ENCODE data around the gene OTULINL.

OTULINL gene

DNA sequence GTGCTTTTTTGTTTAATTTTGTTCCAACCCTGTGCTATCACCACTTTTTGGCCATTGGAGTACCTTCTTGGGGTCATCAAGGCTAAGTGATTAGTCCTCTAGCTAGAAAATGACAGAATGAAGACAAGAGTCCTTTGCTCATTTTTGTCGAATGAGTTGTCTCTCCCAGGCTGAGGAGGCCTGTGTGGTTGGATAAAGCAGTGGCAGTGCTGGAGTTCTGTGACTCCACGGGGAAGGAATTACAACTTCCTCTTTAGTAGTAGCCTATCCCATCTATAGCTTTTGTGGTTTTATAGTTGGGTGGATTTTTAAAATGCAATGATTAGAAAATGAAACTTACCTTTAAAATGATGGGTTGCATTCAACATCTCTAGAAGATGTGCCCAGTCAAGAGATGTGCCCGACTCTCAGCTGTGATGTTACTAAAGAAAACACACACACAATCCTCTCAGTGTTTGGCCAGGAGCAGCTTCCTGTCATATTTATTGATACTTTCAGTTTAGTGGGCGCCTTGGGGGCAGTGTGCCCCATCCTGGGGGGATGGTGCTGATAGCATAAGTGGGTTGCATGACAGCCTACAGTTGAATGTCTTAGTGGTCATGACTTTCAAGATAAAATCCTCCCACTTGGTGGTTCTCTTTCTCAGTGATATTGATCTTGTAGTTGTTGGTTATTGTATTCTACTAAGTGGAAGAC is 11.9 kb downstream of the OTULINL start:
- peaks cover 17% of the 10 kb centered on the region for H3K4me1 ChIP-seq (ENCODE audit: control insufficient read depth, insufficient read depth, low read length)
- no peak overlapping the region for H3K9ac ChIP-seq (ENCODE audit: low read length)
- no peaks in the 10 kb centered on the region for H3K36me3 ChIP-seq (ENCODE audit: control insufficient read depth, insufficient read depth, low read length)
- no peaks in the 10 kb centered on the region for H3K27me3 ChIP-seq (ENCODE audit: control insufficient read depth, insufficient read depth, low read length)
- H3K4me3 ChIP-seq (ENCODE audit: low read length): no peak overlapping the region
- no peaks in the 10 kb centered on the region for H3K9me3 ChIP-seq (ENCODE audit: control insufficient read depth, low read length)

DNA sequence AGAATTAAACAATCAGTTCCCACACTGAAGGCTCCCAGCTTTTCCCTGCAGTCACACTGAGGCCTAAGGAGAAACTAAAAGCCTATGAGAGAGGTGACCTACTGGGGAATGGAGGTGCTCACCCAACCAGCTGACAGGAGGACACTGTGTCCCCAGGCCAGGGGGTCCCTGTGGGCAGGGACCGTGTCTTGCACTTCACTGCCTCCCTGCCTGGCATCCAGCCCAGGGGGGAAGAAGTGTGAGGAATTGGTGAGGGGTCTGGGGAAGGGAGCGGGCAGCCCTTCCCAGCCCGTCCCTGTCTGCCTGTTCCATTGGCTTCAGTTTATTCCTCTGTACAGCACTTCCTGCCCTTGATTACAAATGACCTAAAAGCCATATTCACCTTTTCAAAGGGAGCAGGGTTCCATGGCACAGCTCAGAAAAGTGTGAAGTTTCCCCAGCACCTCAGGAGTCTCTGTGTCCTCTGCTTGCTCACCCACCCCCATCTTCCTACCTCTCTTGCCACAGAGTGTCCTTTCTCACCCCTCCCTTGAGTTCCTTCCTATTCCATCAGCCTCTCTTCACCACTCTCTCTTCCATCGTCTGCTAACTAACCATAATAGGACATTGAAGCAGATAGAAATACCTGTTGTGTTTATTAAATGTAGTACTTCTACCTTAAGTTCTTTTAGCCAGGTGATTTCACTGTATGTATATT is 12.9 kb downstream of the OTULINL start:
- H3K4me3 ChIP-seq (ENCODE audit: low read length): no peak overlapping the region
- no peaks in the 10 kb centered on the region for H3K36me3 ChIP-seq (ENCODE audit: control insufficient read depth, insufficient read depth, low read length)
- H3K9ac ChIP-seq (ENCODE audit: low read length): no peak overlapping the region
- no peaks in the 10 kb centered on the region for H3K9me3 ChIP-seq (ENCODE audit: control insufficient read depth, low read length)
- no peaks in the 10 kb centered on the region for H3K27me3 ChIP-seq (ENCODE audit: control insufficient read depth, insufficient read depth, low read length)
- H3K4me1 ChIP-seq (ENCODE audit: control insufficient read depth, insufficient read depth, low read length): peaks cover 6% of the 10 kb centered on the region

DNA sequence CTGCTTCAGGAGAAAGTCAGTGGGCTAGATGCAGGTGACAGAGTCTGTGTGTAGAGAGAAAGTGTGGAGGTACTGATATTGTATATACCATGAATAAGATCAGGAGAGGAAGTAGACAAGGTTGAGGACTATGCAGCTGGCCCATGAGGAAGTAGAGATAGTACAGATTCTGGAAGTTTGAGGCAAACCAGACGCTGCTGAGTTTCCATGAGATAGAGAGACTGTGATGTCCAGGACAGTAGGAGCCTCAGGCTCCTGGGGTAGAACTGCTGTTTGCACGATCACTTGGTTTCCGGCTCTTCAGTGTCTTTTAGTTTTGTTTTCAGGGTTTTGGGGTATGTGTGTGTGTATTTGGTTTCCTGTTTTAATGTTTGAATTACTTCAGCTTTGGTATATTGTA is 13.6 kb downstream of the OTULINL start:
- no peaks in the 10 kb centered on the region for H3K9me3 ChIP-seq (ENCODE audit: control insufficient read depth, low read length)
- no peak overlapping the region for H3K9ac ChIP-seq (ENCODE audit: low read length)
- H3K27me3 ChIP-seq (ENCODE audit: control insufficient read depth, insufficient read depth, low read length): no peaks in the 10 kb centered on the region
- no peaks in the 10 kb centered on the region for H3K36me3 ChIP-seq (ENCODE audit: control insufficient read depth, insufficient read depth, low read length)
- H3K4me3 ChIP-seq (ENCODE audit: low read length): no peak overlapping the region
- H3K4me1 ChIP-seq (ENCODE audit: control insufficient read depth, insufficient read depth, low read length): peaks cover 6% of the 10 kb centered on the region

DNA sequence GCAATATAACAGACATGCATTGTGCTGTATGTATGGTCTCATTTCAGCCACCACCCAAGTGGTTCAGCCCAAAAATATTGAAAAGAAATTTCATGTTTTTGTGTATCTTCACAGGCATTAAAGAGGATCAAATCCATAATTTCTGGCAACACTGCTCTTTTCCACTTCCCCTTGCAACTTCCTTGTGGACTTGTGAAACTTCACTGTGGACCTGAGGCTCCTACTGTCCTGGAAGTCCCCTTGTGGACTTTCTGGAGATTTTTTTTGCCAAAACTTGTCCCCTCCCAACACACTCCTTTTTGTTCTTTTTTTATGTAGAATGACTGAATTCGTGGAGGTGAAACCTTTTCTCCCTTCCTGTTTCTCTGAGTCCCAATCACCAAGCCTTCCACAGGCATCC is 14.3 kb downstream of the OTULINL start:
- H3K27me3 ChIP-seq (ENCODE audit: control insufficient read depth, insufficient read depth, low read length): no peaks in the 10 kb centered on the region
- no peaks in the 10 kb centered on the region for H3K36me3 ChIP-seq (ENCODE audit: control insufficient read depth, insufficient read depth, low read length)
- peaks cover 6% of the 10 kb centered on the region for H3K4me1 ChIP-seq (ENCODE audit: control insufficient read depth, insufficient read depth, low read length)

DNA sequence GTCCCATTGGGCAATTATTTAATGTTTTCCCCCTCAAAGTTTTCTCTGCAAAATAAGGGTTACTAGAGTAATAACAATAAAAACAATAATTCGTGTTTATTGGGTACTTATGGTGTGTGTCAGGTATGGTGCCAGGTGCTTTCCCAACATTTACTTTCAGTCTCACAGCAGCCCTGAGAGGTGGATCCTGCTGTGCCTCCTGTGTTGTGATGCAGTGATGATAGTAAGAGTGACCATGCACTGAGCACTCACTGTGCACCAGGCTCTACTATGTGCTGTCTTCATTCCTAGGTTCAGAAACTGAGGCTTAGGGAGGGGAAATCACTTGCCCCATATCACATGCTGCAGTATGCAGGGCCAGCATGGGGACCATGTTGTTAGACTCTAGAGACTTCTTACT is 15.5 kb downstream of the OTULINL start:
- peaks cover 6% of the 10 kb centered on the region for H3K4me1 ChIP-seq (ENCODE audit: control insufficient read depth, insufficient read depth, low read length)
- H3K9ac ChIP-seq (ENCODE audit: low read length): no peak overlapping the region
- no peaks in the 10 kb centered on the region for H3K9me3 ChIP-seq (ENCODE audit: control insufficient read depth, low read length)
- H3K36me3 ChIP-seq (ENCODE audit: control insufficient read depth, insufficient read depth, low read length): no peaks in the 10 kb centered on the region
- H3K27me3 ChIP-seq (ENCODE audit: control insufficient read depth, insufficient read depth, low read length): no peaks in the 10 kb centered on the region
- no peak overlapping the region for H3K4me3 ChIP-seq (ENCODE audit: low read length)

More for the DNA sequence above, 14.3 kb downstream of the OTULINL start:
- Histone ChIP-seq H3K4me3 (ENCODE audit: low read length) (no peak overlapping the region), H3K9me3 (ENCODE audit: control insufficient read depth, low read length) (no peaks in the 10 kb centered on the region), H3K9ac (ENCODE audit: low read length) (no peak overlapping the region)

DNA sequence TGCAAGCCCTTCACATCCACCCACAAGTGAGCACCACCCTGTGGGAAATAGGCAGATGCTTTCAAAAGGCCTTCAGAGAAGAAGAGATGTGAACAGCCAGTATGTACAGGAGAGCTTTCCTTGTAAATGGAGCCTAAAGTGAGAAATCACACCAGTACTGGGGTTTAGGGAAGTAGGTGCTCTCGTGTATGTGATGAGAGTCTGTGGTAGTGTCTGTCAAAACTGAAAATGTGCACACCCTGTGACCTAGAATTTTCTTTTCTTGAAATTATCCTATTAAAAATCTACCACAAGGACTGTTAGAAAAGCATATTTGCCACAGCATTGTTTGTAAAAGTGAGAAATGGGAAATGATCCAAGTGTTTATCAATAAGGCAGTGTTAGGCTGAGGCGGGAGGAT is 16.6 kb downstream of the OTULINL start:
- Histone ChIP-seq H3K4me3 (ENCODE audit: low read length) (no peak overlapping the region), H3K9me3 (ENCODE audit: control insufficient read depth, low read length) (no peaks in the 10 kb centered on the region), H3K4me1 (ENCODE audit: control insufficient read depth, insufficient read depth, low read length) (no peaks in the 10 kb centered on the region), H3K27me3 (ENCODE audit: control insufficient read depth, insufficient read depth, low read length) (no peaks in the 10 kb centered on the region), H3K9ac (ENCODE audit: low read length) (no peak overlapping the region), H3K36me3 (ENCODE audit: control insufficient read depth, insufficient read depth, low read length) (no peaks in the 10 kb centered on the region)

DNA sequence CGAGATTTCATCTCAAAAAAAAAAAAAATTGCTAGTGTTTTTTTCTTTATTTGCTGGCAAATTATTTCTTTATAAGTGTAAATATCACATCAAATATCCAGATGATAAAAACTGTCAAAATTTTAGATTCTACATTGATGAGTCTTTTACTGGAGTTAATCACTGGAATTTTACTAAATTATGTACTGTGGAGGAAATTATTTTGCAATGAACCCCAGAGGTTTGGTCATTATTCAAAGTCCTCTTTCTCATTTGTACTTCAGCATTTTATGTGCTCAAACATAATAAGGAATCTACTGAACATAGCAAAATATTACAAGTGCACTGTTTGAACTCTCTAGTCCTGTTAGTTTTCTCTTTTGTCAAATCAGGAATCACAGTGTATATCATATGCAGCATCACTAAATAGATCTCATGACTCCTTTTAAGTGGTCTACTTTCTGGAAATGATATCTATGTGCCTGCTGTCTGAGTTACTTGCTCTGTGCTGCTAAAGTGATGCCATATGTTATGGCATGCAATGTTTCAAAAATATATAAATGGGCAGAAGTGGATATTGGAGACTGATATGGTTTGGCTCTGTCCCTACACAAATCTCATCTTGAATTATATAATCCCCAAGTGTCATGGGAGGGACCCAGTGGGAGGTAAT is 18.0 kb downstream of the OTULINL start:
- H3K36me3 ChIP-seq (ENCODE audit: control insufficient read depth, insufficient read depth, low read length): no peaks in the 10 kb centered on the region
- no peaks in the 10 kb centered on the region for H3K27me3 ChIP-seq (ENCODE audit: control insufficient read depth, insufficient read depth, low read length)

DNA sequence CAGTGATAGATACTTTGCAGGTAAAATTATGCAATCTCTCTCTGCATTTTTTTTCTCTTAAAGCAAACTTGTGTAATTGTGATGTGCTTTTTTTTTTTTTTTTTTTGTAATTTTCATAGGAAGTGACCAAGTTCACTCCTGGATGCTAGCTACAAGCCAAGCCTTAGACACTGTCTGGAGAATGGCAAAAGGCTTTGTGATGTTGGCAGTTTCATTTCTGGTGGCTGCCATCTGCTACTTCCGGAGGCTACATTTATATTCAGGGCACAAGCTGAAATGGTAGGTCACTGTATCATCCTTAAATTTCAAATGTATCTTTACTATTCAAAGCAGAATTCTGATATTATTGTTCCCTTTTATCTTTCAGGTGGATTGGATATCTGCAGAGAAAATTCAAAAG is 19.3 kb downstream of the OTULINL start:
- no peaks in the 10 kb centered on the region for H3K36me3 ChIP-seq (ENCODE audit: control insufficient read depth, insufficient read depth, low read length)
- no peaks in the 10 kb centered on the region for H3K27me3 ChIP-seq (ENCODE audit: control insufficient read depth, insufficient read depth, low read length)
- H3K4me1 ChIP-seq (ENCODE audit: control insufficient read depth, insufficient read depth, low read length): no peaks in the 10 kb centered on the region
- H3K9ac ChIP-seq (ENCODE audit: low read length): no peak overlapping the region
- H3K4me3 ChIP-seq (ENCODE audit: low read length): no peak overlapping the region
- no peaks in the 10 kb centered on the region for H3K9me3 ChIP-seq (ENCODE audit: control insufficient read depth, low read length)

More for the DNA sequence above, 18.0 kb downstream of the OTULINL start:
- H3K9ac ChIP-seq (ENCODE audit: low read length): no peak overlapping the region
- no peaks in the 10 kb centered on the region for H3K4me1 ChIP-seq (ENCODE audit: control insufficient read depth, insufficient read depth, low read length)
- no peak overlapping the region for H3K4me3 ChIP-seq (ENCODE audit: low read length)
- H3K9me3 ChIP-seq (ENCODE audit: control insufficient read depth, low read length): no peaks in the 10 kb centered on the region

DNA sequence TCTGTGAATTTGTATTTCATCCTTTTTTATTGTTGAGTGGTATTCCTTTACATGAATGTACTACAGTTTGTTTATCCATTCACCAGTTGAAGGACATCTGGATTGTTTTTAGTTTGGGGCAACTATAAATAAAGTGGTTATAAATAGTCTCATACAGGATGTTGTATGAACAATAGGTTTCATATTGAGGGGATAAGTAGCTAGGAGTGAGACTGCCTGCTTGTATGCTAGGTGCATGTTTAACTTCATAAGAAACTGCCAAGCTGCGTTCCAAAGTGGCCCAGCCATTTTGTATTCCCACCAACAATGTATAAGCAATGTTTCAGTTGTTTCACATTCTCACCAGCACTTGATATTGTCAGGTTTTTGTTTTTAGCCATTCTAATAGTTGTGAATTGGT is 21.5 kb downstream of the OTULINL start:
- Histone ChIP-seq H3K9ac (ENCODE audit: low read length) (no peak overlapping the region), H3K36me3 (ENCODE audit: control insufficient read depth, insufficient read depth, low read length) (no peaks in the 10 kb centered on the region), H3K4me3 (ENCODE audit: low read length) (no peak overlapping the region), H3K27me3 (ENCODE audit: control insufficient read depth, insufficient read depth, low read length) (no peaks in the 10 kb centered on the region), H3K9me3 (ENCODE audit: control insufficient read depth, low read length) (no peaks in the 10 kb centered on the region), H3K4me1 (ENCODE audit: control insufficient read depth, insufficient read depth, low read length) (no peaks in the 10 kb centered on the region)

DNA sequence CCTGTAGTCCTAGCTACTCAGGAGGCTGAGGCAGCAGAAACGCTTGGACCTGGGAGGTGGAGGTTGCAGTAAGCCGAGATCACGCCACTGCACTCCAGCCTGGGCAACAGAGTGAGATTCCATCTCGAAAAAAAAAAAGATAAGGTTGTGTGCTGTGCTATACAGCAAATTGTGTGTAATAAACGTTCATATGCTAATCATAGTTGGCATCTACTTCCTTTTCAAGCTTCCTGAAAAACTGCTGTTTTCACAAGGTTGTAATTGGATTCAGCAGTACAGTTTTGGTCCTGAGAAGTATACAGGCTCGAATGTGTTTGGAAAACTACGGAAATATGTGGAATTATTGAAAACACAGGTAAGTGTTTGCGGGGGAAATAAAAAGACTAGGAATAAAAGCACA is 25.5 kb downstream of the OTULINL start:
- Histone ChIP-seq H3K9ac (ENCODE audit: low read length) (no peak overlapping the region), H3K9me3 (ENCODE audit: control insufficient read depth, low read length) (no peaks in the 10 kb centered on the region), H3K4me1 (ENCODE audit: control insufficient read depth, insufficient read depth, low read length) (no peaks in the 10 kb centered on the region), H3K4me3 (ENCODE audit: low read length) (no peak overlapping the region), H3K36me3 (ENCODE audit: control insufficient read depth, insufficient read depth, low read length) (no peaks in the 10 kb centered on the region), H3K27me3 (ENCODE audit: control insufficient read depth, insufficient read depth, low read length) (no peaks in the 10 kb centered on the region)

DNA sequence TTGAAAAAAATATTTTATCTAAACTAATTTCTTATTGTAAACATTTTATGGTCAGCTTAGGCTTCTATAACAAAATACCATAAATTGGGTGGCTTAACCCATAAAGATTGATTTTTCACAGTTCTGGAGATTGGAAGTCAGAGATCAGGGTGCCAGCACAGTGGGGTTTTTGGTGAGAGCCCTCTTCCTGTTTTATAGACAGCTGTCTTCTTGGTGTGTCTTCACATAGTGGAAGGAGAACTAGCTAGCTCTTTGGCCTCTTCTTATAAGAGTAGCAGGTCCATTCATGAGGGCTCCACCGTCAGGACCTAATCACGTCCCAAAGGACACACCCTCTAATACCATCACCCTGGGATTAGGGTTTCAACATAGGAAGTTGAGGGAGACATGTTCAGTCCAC is 26.6 kb downstream of the OTULINL start:
- Histone ChIP-seq H3K9ac (ENCODE audit: low read length) (no peak overlapping the region), H3K27me3 (ENCODE audit: control insufficient read depth, insufficient read depth, low read length) (no peaks in the 10 kb centered on the region), H3K36me3 (ENCODE audit: control insufficient read depth, insufficient read depth, low read length) (no peaks in the 10 kb centered on the region), H3K9me3 (ENCODE audit: control insufficient read depth, low read length) (no peaks in the 10 kb centered on the region), H3K4me3 (ENCODE audit: low read length) (no peak overlapping the region), H3K4me1 (ENCODE audit: control insufficient read depth, insufficient read depth, low read length) (no peaks in the 10 kb centered on the region)

DNA sequence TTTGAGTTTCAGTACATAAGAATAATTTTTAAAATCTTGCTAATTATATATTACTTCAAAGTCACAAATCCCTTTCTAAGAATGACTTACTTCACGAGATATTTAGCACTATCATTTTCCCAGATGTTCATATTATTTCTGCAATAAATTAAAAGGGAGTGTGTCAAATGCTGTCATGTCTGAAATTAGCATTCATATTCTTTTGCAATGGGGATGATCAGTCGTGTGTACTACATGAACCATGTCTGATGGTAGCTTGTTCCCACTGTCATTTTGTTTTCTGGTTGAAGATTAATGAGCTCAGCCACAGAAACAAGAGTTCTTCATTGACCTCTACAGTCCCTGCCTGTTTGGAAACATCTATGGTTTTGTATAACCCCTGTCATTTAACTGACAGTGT is 30.1 kb downstream of the OTULINL start:
- H3K36me3 ChIP-seq (ENCODE audit: control insufficient read depth, insufficient read depth, low read length): no peaks in the 10 kb centered on the region
- H3K4me3 ChIP-seq (ENCODE audit: low read length): no peak overlapping the region
- no peaks in the 10 kb centered on the region for H3K4me1 ChIP-seq (ENCODE audit: control insufficient read depth, insufficient read depth, low read length)
- no peaks in the 10 kb centered on the region for H3K9me3 ChIP-seq (ENCODE audit: control insufficient read depth, low read length)
- H3K9ac ChIP-seq (ENCODE audit: low read length): no peak overlapping the region
- no peaks in the 10 kb centered on the region for H3K27me3 ChIP-seq (ENCODE audit: control insufficient read depth, insufficient read depth, low read length)

Data from mucosa of stomach (tissue), 1 donor.